NB4 (cell line): ENCODE data around the gene HDAC4.
A peak's percentile ranks its signal among the peaks of the same experiment; 100 is the strongest.

ENCODE experiments used
- DNase-seq: peaks from one replicate; pipeline ENCODE4 v3.0.0; 2010; ENCODE audit warnings: low read depth
- H3K4me3 ChIP-seq: one replicate; pipeline ENCODE4 v1.5.1; 2011; ENCODE audit warnings: mild to moderate bottlenecking, low read depth, low read length, moderate library complexity
- MAX ChIP-seq: IDR thresholded peaks from 2 replicates; pipeline ENCODE4 v1.6.1; 2011; ENCODE audit warnings: low read depth, low read length
- MYC ChIP-seq: IDR thresholded peaks from 2 replicates; pipeline ENCODE4 v1.6.1; 2011; ENCODE audit warnings: low read depth, low read length
- POLR2A ChIP-seq: IDR thresholded peaks from 2 replicates; pipeline ENCODE4 v1.6.1; 2011; ENCODE audit warnings: mild to moderate bottlenecking; ENCODE audit not compliant: insufficient read length; ENCODE audit errors: extremely low read depth
- TF ChIP-seq, protein P1 (sequence below): IDR thresholded peaks from one replicate; pipeline ENCODE4 v1.5.1; 2012; ENCODE audit warnings: low read depth, low read length

The HDAC4 gene

GRCh38 chr2:239222312-239222660 lies 178.5 kb downstream of the HDAC4 start:
- TF ChIP-seq MYC (peak; percentile 76), POLR2A (peak; percentile 26), MAX (peak; percentile 54)
- TF ChIP-seq, protein P1, sequence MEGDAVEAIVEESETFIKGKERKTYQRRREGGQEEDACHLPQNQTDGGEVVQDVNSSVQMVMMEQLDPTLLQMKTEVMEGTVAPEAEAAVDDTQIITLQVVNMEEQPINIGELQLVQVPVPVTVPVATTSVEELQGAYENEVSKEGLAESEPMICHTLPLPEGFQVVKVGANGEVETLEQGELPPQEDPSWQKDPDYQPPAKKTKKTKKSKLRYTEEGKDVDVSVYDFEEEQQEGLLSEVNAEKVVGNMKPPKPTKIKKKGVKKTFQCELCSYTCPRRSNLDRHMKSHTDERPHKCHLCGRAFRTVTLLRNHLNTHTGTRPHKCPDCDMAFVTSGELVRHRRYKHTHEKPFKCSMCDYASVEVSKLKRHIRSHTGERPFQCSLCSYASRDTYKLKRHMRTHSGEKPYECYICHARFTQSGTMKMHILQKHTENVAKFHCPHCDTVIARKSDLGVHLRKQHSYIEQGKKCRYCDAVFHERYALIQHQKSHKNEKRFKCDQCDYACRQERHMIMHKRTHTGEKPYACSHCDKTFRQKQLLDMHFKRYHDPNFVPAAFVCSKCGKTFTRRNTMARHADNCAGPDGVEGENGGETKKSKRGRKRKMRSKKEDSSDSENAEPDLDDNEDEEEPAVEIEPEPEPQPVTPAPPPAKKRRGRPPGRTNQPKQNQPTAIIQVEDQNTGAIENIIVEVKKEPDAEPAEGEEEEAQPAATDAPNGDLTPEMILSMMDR = no peak
- DNase-seq = peak; percentile 83
- H3K4me3 ChIP-seq = peak overlapping the region; percentile 63

DNA sequence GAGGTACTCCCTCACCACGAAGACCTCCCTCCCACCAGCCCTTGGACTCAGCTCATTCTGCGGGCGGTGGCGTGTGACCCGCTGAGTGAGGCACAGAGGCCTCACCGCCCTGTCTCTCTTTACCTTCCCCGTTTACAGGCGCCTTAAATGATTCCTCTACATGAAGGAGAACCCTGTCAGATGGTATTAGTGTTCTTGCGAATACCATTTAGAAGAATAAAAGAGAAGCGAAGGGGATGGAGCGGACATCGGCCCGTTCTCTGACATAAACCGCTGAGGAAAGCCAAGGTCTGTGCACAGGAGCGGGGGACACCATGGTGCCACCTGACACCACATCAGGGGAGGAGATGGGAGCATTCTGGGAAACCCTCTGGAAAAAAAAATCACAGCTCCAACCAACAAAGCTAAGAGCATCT lies 179.8 kb downstream of the HDAC4 start:
- TF ChIP-seq POLR2A = no peak
- TF ChIP-seq MYC = no peak
- TF ChIP-seq MAX = no peak
- TF ChIP-seq, protein P1 = no peak
- no peak overlapping the region for H3K4me3 ChIP-seq
- peak; percentile 33 for DNase-seq

GRCh38 chr2:239220341-239220740 lies 180.5 kb downstream of the HDAC4 start:
- peak; percentile 28 for DNase-seq
- TF ChIP-seq MYC (no peak), MAX (no peak), POLR2A (no peak)
- TF ChIP-seq, protein P1 = no peak
- no peak overlapping the region for H3K4me3 ChIP-seq

- peak; percentile 54 for DNase-seq
- no peak overlapping the region for H3K4me3 ChIP-seq
- TF ChIP-seq, protein P1 = no peak
- TF ChIP-seq MYC = no peak
- TF ChIP-seq MAX = no peak
- no peak for TF ChIP-seq POLR2A
These were observed 184.1 kb downstream of the HDAC4 start for GRCh38 chr2:239216614-239217273.

GRCh38 chr2:239215988-239216613 lies 184.7 kb downstream of the HDAC4 start:
- TF ChIP-seq, protein P1 = no peak
- TF ChIP-seq MYC (no peak), MAX (no peak), POLR2A (no peak)
- DNase-seq = no peak
- no peak overlapping the region for H3K4me3 ChIP-seq
